NCI-H82 treated with DMSO at 0.1 percent for 48 hours (cell line): ENCODE results near the gene IPCEF1.

Experiments used
- DNase-seq: peaks from one replicate; lab custom pipeline; 2025; ENCODE audit not compliant: unreplicated experiment; lab: John Stamatoyannopoulos, UW

Gene IPCEF1

GRCh38 chr6:154113392-154113791, 243.2 kb downstream of the IPCEF1 start:
- DNase-seq: no peak

- no peak for DNase-seq
Measured at GRCh38 chr6:154112181-154112809, 244.3 kb downstream of the IPCEF1 start.

DNA sequence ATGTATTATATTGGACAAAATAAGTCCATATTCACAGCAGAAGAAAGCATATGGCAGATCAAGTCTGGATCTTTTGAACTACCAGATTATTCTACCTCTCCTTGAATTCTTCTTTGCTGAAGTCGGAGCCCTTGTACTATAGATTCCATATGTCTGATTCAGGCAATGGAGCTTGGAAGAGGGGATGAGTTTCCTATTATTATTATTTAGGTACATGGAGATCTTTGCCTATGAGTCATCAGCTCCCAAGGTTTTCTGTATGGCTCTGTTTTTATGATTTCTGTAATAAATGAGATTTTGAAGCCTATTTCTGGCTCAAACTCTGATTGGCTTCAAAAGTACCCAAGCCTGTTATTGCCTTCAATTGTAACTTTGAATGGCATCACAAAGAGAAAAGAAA, 245.6 kb downstream of the IPCEF1 start:
- no peak for DNase-seq

DNA sequence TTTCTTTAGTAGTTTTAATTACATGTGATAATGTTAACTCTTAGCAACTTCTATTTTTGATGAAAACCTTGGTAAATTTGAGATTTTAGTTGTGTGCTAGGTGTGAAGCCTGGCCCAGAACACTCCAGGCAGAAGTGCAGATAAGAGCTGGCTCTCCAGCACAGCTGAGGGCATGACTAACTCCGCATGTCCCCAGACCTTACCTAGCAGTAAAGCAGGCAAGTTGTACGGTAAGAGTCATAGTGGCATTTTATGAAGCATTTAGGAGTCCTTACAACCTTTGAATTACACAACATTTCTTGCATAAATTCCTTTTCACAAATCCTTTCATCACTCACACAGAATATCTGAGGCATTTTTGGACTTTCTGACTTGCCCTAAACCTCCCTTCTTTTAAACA, 250.4 kb downstream of the IPCEF1 start:
- no peak for DNase-seq
